ENCODE data around the gene GPA33.

- TF ChIP-seq CTCF (IDR thresholded peaks at IDR 0.05) (no peak), POLR2AphosphoS5 (IDR thresholded peaks at IDR 0.05) (no peak), POLR2A (IDR thresholded peaks at IDR 0.05) (no peak)
These were observed 31.9 kb upstream of the GPA33 start for GRCh38 chr1:167122121-167122480.
